ENCODE results near the gene CTNNBL1.

The CTNNBL1 gene

GRCh38 chr20:37888641-37889040, 194.8 kb downstream of the CTNNBL1 start:
- no peak overlapping the region for H2BK5ac ChIP-seq (ENCODE audit: low read depth, low read length, poor library complexity)
- H3K9me3 ChIP-seq (ENCODE audit: insufficient read depth, low read depth, low read length), result peaks cover 2% of the 10 kb centered on the region
- H2BK12ac ChIP-seq (ENCODE audit: low read length), result no peak overlapping the region
- no peak overlapping the region for H4K91ac ChIP-seq (ENCODE audit: low read depth, low read length)
- H3K36me3 ChIP-seq (ENCODE audit: control insufficient read depth in 1 of 2, insufficient read depth in 2 of 2, low read length in 2 of 2), result no peaks in the 10 kb centered on the region
- H3K27me3 ChIP-seq (ENCODE audit: insufficient read depth, low read length), result no peaks in the 10 kb centered on the region
- no peak overlapping the region for H3K14ac ChIP-seq (ENCODE audit: low read length)
- H3K79me2 ChIP-seq (ENCODE audit: control insufficient read depth, insufficient read depth, low read length, poor library complexity), result no peaks in the 10 kb centered on the region
- H3K79me1 ChIP-seq (ENCODE audit: low read length), result no peaks in the 10 kb centered on the region
- H3K23ac ChIP-seq (ENCODE audit: low read length), result no peak overlapping the region
- no peak overlapping the region for H3K18ac ChIP-seq (ENCODE audit: low read length)
- no peak overlapping the region for H3K27ac ChIP-seq (ENCODE audit: low read depth, low read length)
- WGBS (ENCODE audit: extremely low coverage, insufficient coverage, insufficient read length), result no CpG with 5 or more reads among the region's 10 CpGs
- H2BK120ac ChIP-seq (ENCODE audit: insufficient read depth, low read length, poor library complexity), result no peak overlapping the region
- no peak overlapping the region for H2AK5ac ChIP-seq (ENCODE audit: low read length)
- H3K4me2 ChIP-seq (ENCODE audit: low read length), result no peak overlapping the region
- H3K4ac ChIP-seq (ENCODE audit: low read depth, low read length), result no peak overlapping the region
- H3K4me3 ChIP-seq (ENCODE audit: low read depth, low read length), result no peak overlapping the region
- DNase-seq, result no peak
- no peak overlapping the region for H4K12ac ChIP-seq (ENCODE audit: low read depth, low read length)
- no peak overlapping the region for H3K9ac ChIP-seq (ENCODE audit: low read length)
- no peaks in the 10 kb centered on the region for H3K4me1 ChIP-seq (ENCODE audit: control insufficient read depth in 1 of 2, insufficient read depth in 2 of 2, low read length in 2 of 2)
- no peak overlapping the region for H2AFZ ChIP-seq (ENCODE audit: insufficient read depth, low read length, poor library complexity)
- H4K8ac ChIP-seq (ENCODE audit: low read depth, low read length), result no peak overlapping the region

- H2AK5ac ChIP-seq (ENCODE audit: low read length), result no peak overlapping the region
- H3K18ac ChIP-seq (ENCODE audit: low read length), result no peak overlapping the region
- H2AFZ ChIP-seq (ENCODE audit: insufficient read depth, low read length, poor library complexity), result no peak overlapping the region
- no peak overlapping the region for H4K12ac ChIP-seq (ENCODE audit: low read depth, low read length)
- H3K4me1 ChIP-seq (ENCODE audit: control insufficient read depth in 1 of 2, insufficient read depth in 2 of 2, low read length in 2 of 2), result no peaks in the 10 kb centered on the region
- H3K9me3 ChIP-seq (ENCODE audit: insufficient read depth, low read depth, low read length), result peaks cover 2% of the 10 kb centered on the region
- no peak overlapping the region for H2BK12ac ChIP-seq (ENCODE audit: low read length)
- no peak overlapping the region for H3K9ac ChIP-seq (ENCODE audit: low read length)
- no peaks in the 10 kb centered on the region for H3K36me3 ChIP-seq (ENCODE audit: control insufficient read depth in 1 of 2, insufficient read depth in 2 of 2, low read length in 2 of 2)
- H3K4me3 ChIP-seq (ENCODE audit: low read depth, low read length), result no peak overlapping the region
- WGBS (ENCODE audit: extremely low coverage, insufficient coverage, insufficient read length), result no CpG with 5 or more reads among the region's 5 CpGs
- H3K14ac ChIP-seq (ENCODE audit: low read length), result no peak overlapping the region
- no peak for DNase-seq
- no peak overlapping the region for H2BK120ac ChIP-seq (ENCODE audit: insufficient read depth, low read length, poor library complexity)
- H3K23ac ChIP-seq (ENCODE audit: low read length), result no peak overlapping the region
- no peak overlapping the region for H3K27ac ChIP-seq (ENCODE audit: low read depth, low read length)
- no peak overlapping the region for H3K4ac ChIP-seq (ENCODE audit: low read depth, low read length)
- no peak overlapping the region for H2BK5ac ChIP-seq (ENCODE audit: low read depth, low read length, poor library complexity)
- no peaks in the 10 kb centered on the region for H3K79me2 ChIP-seq (ENCODE audit: control insufficient read depth, insufficient read depth, low read length, poor library complexity)
- H4K91ac ChIP-seq (ENCODE audit: low read depth, low read length), result no peak overlapping the region
- H4K8ac ChIP-seq (ENCODE audit: low read depth, low read length), result no peak overlapping the region
- H3K27me3 ChIP-seq (ENCODE audit: insufficient read depth, low read length), result no peaks in the 10 kb centered on the region
- no peaks in the 10 kb centered on the region for H3K79me1 ChIP-seq (ENCODE audit: low read length)
- no peak overlapping the region for H3K4me2 ChIP-seq (ENCODE audit: low read length)
These were observed 196.3 kb downstream of the CTNNBL1 start for GRCh38 chr20:37890108-37890507.

GRCh38 chr20:37890643-37891042, 196.8 kb downstream of the CTNNBL1 start:
- H3K27ac ChIP-seq (ENCODE audit: low read depth, low read length), result no peak overlapping the region
- no peak overlapping the region for H2BK12ac ChIP-seq (ENCODE audit: low read length)
- H3K4me2 ChIP-seq (ENCODE audit: low read length), result no peak overlapping the region
- no peak overlapping the region for H3K4ac ChIP-seq (ENCODE audit: low read depth, low read length)
- H2BK5ac ChIP-seq (ENCODE audit: low read depth, low read length, poor library complexity), result no peak overlapping the region
- H3K79me1 ChIP-seq (ENCODE audit: low read length), result no peaks in the 10 kb centered on the region
- H2AFZ ChIP-seq (ENCODE audit: insufficient read depth, low read length, poor library complexity), result no peak overlapping the region
- H4K91ac ChIP-seq (ENCODE audit: low read depth, low read length), result no peak overlapping the region
- H2BK120ac ChIP-seq (ENCODE audit: insufficient read depth, low read length, poor library complexity), result no peak overlapping the region
- no peaks in the 10 kb centered on the region for H3K36me3 ChIP-seq (ENCODE audit: control insufficient read depth in 1 of 2, insufficient read depth in 2 of 2, low read length in 2 of 2)
- H4K8ac ChIP-seq (ENCODE audit: low read depth, low read length), result no peak overlapping the region
- no peaks in the 10 kb centered on the region for H3K4me1 ChIP-seq (ENCODE audit: control insufficient read depth in 1 of 2, insufficient read depth in 2 of 2, low read length in 2 of 2)
- no CpG with 5 or more reads among the region's 13 CpGs for WGBS (ENCODE audit: extremely low coverage, insufficient coverage, insufficient read length)
- no peak overlapping the region for H3K9ac ChIP-seq (ENCODE audit: low read length)
- no peak overlapping the region for H3K23ac ChIP-seq (ENCODE audit: low read length)
- no peak overlapping the region for H4K12ac ChIP-seq (ENCODE audit: low read depth, low read length)
- no peak for DNase-seq
- H3K79me2 ChIP-seq (ENCODE audit: control insufficient read depth, insufficient read depth, low read length, poor library complexity), result no peaks in the 10 kb centered on the region
- H3K9me3 ChIP-seq (ENCODE audit: insufficient read depth, low read depth, low read length), result peaks cover 2% of the 10 kb centered on the region
- H3K14ac ChIP-seq (ENCODE audit: low read length), result no peak overlapping the region
- H2AK5ac ChIP-seq (ENCODE audit: low read length), result no peak overlapping the region
- no peak overlapping the region for H3K4me3 ChIP-seq (ENCODE audit: low read depth, low read length)
- H3K18ac ChIP-seq (ENCODE audit: low read length), result no peak overlapping the region
- no peaks in the 10 kb centered on the region for H3K27me3 ChIP-seq (ENCODE audit: insufficient read depth, low read length)

GRCh38 chr20:37892001-37892400, 198.2 kb downstream of the CTNNBL1 start:
- Histone ChIP-seq H2AK5ac (ENCODE audit: low read length) (no peak overlapping the region), H2BK120ac (ENCODE audit: insufficient read depth, low read length, poor library complexity) (no peak overlapping the region), H3K9ac (ENCODE audit: low read length) (no peak overlapping the region), H3K14ac (ENCODE audit: low read length) (no peak overlapping the region), H3K27ac (ENCODE audit: low read depth, low read length) (no peak overlapping the region), H2AFZ (ENCODE audit: insufficient read depth, low read length, poor library complexity) (no peak overlapping the region), H3K79me1 (ENCODE audit: low read length) (no peaks in the 10 kb centered on the region), H3K4ac (ENCODE audit: low read depth, low read length) (no peak overlapping the region), H3K79me2 (ENCODE audit: control insufficient read depth, insufficient read depth, low read length, poor library complexity) (no peaks in the 10 kb centered on the region), H3K36me3 (ENCODE audit: control insufficient read depth in 1 of 2, insufficient read depth in 2 of 2, low read length in 2 of 2) (no peaks in the 10 kb centered on the region), H3K4me2 (ENCODE audit: low read length) (no peak overlapping the region), H4K12ac (ENCODE audit: low read depth, low read length) (no peak overlapping the region), H3K4me1 (ENCODE audit: control insufficient read depth in 1 of 2, insufficient read depth in 2 of 2, low read length in 2 of 2) (peaks cover 0 to 2% of the 10 kb centered on the region in 2 experiments), H3K23ac (ENCODE audit: low read length) (no peak overlapping the region), H3K9me3 (ENCODE audit: insufficient read depth, low read depth, low read length) (peaks cover 2% of the 10 kb centered on the region), H2BK5ac (ENCODE audit: low read depth, low read length, poor library complexity) (no peak overlapping the region), H3K4me3 (ENCODE audit: low read depth, low read length) (no peak overlapping the region), H3K18ac (ENCODE audit: low read length) (no peak overlapping the region), H2BK12ac (ENCODE audit: low read length) (no peak overlapping the region), H3K27me3 (ENCODE audit: insufficient read depth, low read length) (no peaks in the 10 kb centered on the region), H4K91ac (ENCODE audit: low read depth, low read length) (no peak overlapping the region), H4K8ac (ENCODE audit: low read depth, low read length) (no peak overlapping the region)
- no CpG with 5 or more reads among the region's 9 CpGs for WGBS (ENCODE audit: extremely low coverage, insufficient coverage, insufficient read length)
- no peak for DNase-seq
